ENCODE measurements around the gene WFDC12. TPM values are rescaled to one million over a fixed set of nuclear protein-coding genes. Genes with fewer than 3 reads are reported as not detected.

The WFDC12 gene
- total RNA-seq, 2 experiments from 2014 or later = not detected

DNA sequence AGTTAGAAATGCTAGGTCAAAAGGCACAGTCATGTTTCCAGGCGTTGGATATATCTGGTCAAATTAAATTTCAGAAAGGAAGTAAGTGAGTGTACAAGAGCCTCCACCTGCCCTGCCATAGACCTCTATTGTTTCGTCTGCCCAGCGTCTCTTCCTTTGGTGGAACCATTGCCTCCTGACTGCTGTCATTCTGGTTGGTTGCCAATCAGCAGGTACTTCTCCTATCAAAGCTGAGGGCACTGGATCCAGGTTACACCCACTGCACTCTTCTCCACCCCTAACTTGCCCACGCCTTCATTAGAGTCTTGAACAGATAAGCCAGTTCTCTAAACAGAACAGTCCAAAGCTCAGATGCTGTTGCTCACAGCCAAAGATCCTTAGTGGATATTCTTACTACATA is 6.7 kb downstream of the WFDC12 start:
- no peak overlapping the region for H3K27ac ChIP-seq (ENCODE audit: low read depth, low read length, poor library complexity, severe bottlenecking)
- no TSS peak for BruUV-seq (replicated peaks)

DNA sequence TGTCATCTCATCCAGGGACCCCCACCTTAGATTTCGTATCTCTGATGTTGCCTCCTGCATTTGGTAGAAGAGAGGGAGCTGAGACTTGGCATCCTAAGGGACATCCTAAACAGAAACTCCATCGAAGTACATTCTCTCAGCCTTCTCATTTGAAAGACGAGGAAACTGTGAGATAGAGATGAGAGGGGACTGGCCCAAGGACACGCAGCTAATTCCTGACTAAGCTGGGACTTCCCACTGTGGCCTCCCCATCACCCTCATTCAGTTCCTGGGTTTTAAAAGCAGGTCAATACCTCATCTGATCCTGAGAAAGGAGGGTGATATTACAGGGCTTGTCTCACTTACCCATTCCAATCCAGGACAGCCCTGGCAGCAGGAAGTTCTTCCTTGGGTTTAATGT is 8.4 kb downstream of the WFDC12 start:
- no TSS peak for BruUV-seq (replicated peaks)
- ChIA-PET POLR2A (interaction anchor here (1.0 kb wide), 1 partner anchor 43 kb away, joined by 3 read pairs; no protein-coding TSS in a partner anchor), CTCF (ENCODE audit: unreplicated experiment) (no interaction called here)
- TF ChIP-seq EZH2phosphoT487 (IDR thresholded peaks at IDR 0.05; ENCODE audit: borderline replicate concordance, low read depth, low read length) = no peak
- TF ChIP-seq, protein P1, sequence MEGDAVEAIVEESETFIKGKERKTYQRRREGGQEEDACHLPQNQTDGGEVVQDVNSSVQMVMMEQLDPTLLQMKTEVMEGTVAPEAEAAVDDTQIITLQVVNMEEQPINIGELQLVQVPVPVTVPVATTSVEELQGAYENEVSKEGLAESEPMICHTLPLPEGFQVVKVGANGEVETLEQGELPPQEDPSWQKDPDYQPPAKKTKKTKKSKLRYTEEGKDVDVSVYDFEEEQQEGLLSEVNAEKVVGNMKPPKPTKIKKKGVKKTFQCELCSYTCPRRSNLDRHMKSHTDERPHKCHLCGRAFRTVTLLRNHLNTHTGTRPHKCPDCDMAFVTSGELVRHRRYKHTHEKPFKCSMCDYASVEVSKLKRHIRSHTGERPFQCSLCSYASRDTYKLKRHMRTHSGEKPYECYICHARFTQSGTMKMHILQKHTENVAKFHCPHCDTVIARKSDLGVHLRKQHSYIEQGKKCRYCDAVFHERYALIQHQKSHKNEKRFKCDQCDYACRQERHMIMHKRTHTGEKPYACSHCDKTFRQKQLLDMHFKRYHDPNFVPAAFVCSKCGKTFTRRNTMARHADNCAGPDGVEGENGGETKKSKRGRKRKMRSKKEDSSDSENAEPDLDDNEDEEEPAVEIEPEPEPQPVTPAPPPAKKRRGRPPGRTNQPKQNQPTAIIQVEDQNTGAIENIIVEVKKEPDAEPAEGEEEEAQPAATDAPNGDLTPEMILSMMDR (conservative IDR thresholded peaks at IDR 0.05; ENCODE audit: low read length) = no peak
- Histone ChIP-seq H3K27ac (ENCODE audit: low read depth, low read length, poor library complexity, severe bottlenecking) (no peak overlapping the region), H3K4me2 (ENCODE audit: low read length) (no peak overlapping the region), H3K4me3 (ENCODE audit: low read depth, low read length, poor library complexity, severe bottlenecking) (no peak overlapping the region), H4K20me1 (ENCODE audit: insufficient read depth, low read length) (no peaks in the 10 kb centered on the region), H3K9me2 (ENCODE audit: insufficient read depth, low read length) (no peaks in the 10 kb centered on the region), H3K4me1 (ENCODE audit: insufficient read depth, low read length, poor library complexity, severe bottlenecking) (no peaks in the 10 kb centered on the region), H3K36me3 (ENCODE audit: insufficient read depth, low read length) (no peaks in the 10 kb centered on the region), H3K79me2 (ENCODE audit: insufficient read depth, low read depth, low read length) (no peaks in the 10 kb centered on the region), H2AFZ (ENCODE audit: low read length) (no peak overlapping the region), H3K9me3 (ENCODE audit: low read length) (no peaks in the 10 kb centered on the region)
- intact Hi-C loops (cut with micrococcal nuclease; ENCODE audit: unreplicated experiment) = no loop called here
- no peak for DNase-seq (ENCODE audit: low spot score)

More for the DNA sequence above, 6.7 kb downstream of the WFDC12 start:
- TF ChIP-seq EZH2phosphoT487 (IDR thresholded peaks at IDR 0.05; ENCODE audit: borderline replicate concordance, low read depth, low read length) = no peak
- H3K4me1 ChIP-seq (ENCODE audit: insufficient read depth, low read length, poor library complexity, severe bottlenecking) = no peaks in the 10 kb centered on the region
- no peaks in the 10 kb centered on the region for H4K20me1 ChIP-seq (ENCODE audit: insufficient read depth, low read length)
- H3K9me3 ChIP-seq (ENCODE audit: low read length) = no peaks in the 10 kb centered on the region
- H3K36me3 ChIP-seq (ENCODE audit: insufficient read depth, low read length) = no peaks in the 10 kb centered on the region
- CTCF ChIA-PET (ENCODE audit: unreplicated experiment) = no interaction called here
- no peak for DNase-seq (ENCODE audit: low spot score)
- no peak overlapping the region for H3K4me3 ChIP-seq (ENCODE audit: low read depth, low read length, poor library complexity, severe bottlenecking)
- no peaks in the 10 kb centered on the region for H3K79me2 ChIP-seq (ENCODE audit: insufficient read depth, low read depth, low read length)
- H2AFZ ChIP-seq (ENCODE audit: low read length) = no peak overlapping the region
- H3K9me2 ChIP-seq (ENCODE audit: insufficient read depth, low read length) = no peaks in the 10 kb centered on the region
- intact Hi-C loops (cut with micrococcal nuclease; ENCODE audit: unreplicated experiment) = no loop called here
- POLR2A ChIA-PET = interaction anchor here (0.5 kb wide), 1 partner anchor 10 kb away, joined by 3 read pairs; no protein-coding TSS in a partner anchor
- no peak overlapping the region for H3K4me2 ChIP-seq (ENCODE audit: low read length)

DNA sequence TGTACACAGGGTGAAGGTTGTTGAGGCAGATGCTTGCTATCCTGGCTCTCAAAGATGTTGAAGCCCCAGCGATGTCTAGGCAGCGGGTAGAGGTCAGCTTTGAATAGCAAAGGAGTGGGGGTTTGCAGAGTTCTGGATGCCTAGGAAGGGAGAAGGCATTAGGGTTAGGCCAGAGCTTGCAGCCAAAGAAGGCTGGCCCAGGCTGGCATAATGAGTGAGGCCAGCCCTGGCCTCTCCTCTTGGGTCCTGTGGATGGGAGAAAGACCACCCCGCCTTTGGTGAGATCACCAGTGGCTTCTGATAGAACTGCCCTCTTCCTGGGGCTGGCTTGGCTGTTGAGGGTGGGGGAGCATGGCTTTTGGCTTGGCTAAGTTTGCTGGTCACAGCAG is 8.9 kb downstream of the WFDC12 start:
- POLR2A ChIA-PET = interaction anchor here (1.0 kb wide), 1 partner anchor 43 kb away, joined by 3 read pairs; no protein-coding TSS in a partner anchor
- TF ChIP-seq, protein P1 (conservative IDR thresholded peaks at IDR 0.05; ENCODE audit: low read length) = no peak
- TF ChIP-seq EZH2phosphoT487 (IDR thresholded peaks at IDR 0.05; ENCODE audit: borderline replicate concordance, low read depth, low read length) = no peak

More for the DNA sequence above, 8.9 kb downstream of the WFDC12 start:
- intact Hi-C loops (cut with micrococcal nuclease; ENCODE audit: unreplicated experiment) = no loop called here
- H3K36me3 ChIP-seq (ENCODE audit: insufficient read depth, low read length) = no peaks in the 10 kb centered on the region
- H3K9me2 ChIP-seq (ENCODE audit: insufficient read depth, low read length) = no peaks in the 10 kb centered on the region
- no peak overlapping the region for H3K4me2 ChIP-seq (ENCODE audit: low read length)
- no peaks in the 10 kb centered on the region for H3K4me1 ChIP-seq (ENCODE audit: insufficient read depth, low read length, poor library complexity, severe bottlenecking)
- no peaks in the 10 kb centered on the region for H3K79me2 ChIP-seq (ENCODE audit: insufficient read depth, low read depth, low read length)
- H3K27ac ChIP-seq (ENCODE audit: low read depth, low read length, poor library complexity, severe bottlenecking) = no peak overlapping the region
- H2AFZ ChIP-seq (ENCODE audit: low read length) = no peak overlapping the region
- DNase-seq (ENCODE audit: low spot score) = no peak
- no peak overlapping the region for H3K4me3 ChIP-seq (ENCODE audit: low read depth, low read length, poor library complexity, severe bottlenecking)
- CTCF ChIA-PET (ENCODE audit: unreplicated experiment) = no interaction called here
- H4K20me1 ChIP-seq (ENCODE audit: insufficient read depth, low read length) = no peaks in the 10 kb centered on the region
- no TSS peak for BruUV-seq (replicated peaks)
- no peaks in the 10 kb centered on the region for H3K9me3 ChIP-seq (ENCODE audit: low read length)

Measured in OCI-LY7 (cell line).